HG03095 (cell line): Measurements from ENCODE around the gene PPM1L.
"Not testable (repeated sequence)": the region's sequence is repeated elsewhere in the genome, so short reads cannot be mapped to it uniquely, and the experiment has no call there.

Source experiments
- ATAC-seq: cut with Tn5 transposase; IDR thresholded peaks from one replicate; pipeline ENCODE4 v1.9.1; 2021; ENCODE audit warnings: moderate library complexity; ENCODE audit not compliant: unreplicated experiment

Gene PPM1L

GRCh38 chr3:160977773-160978172 lies 221.7 kb downstream of the PPM1L start:
- ATAC-seq, result no peak

GRCh38 chr3:160980740-160981139 lies 224.7 kb downstream of the PPM1L start:
- peak; percentile 48 for ATAC-seq

GRCh38 chr3:160981217-160981938 lies 225.3 kb downstream of the PPM1L start:
- ATAC-seq, result peak; percentile 68

GRCh38 chr3:160982491-160982890 lies 226.5 kb downstream of the PPM1L start:
- no peak for ATAC-seq

- ATAC-seq, result not testable (repeated sequence)
These were observed 227.9 kb downstream of the PPM1L start for GRCh38 chr3:160983900-160984299.

GRCh38 chr3:160986069-160986468 lies 230.0 kb downstream of the PPM1L start:
- ATAC-seq, result no peak

- ATAC-seq, result no peak
These were observed 232.2 kb downstream of the PPM1L start for GRCh38 chr3:160987982-160988964.

GRCh38 chr3:160990446-160990845 lies 234.4 kb downstream of the PPM1L start:
- ATAC-seq, result no peak

- ATAC-seq, result no peak
These were observed 236.7 kb downstream of the PPM1L start for GRCh38 chr3:160992712-160993111.

GRCh38 chr3:160996811-160997210 lies 240.8 kb downstream of the PPM1L start:
- no peak for ATAC-seq

GRCh38 chr3:160998581-160998980 lies 242.6 kb downstream of the PPM1L start:
- ATAC-seq, result no peak

- ATAC-seq, result no peak
These were observed 243.2 kb downstream of the PPM1L start for GRCh38 chr3:160999274-160999673.

- no peak for ATAC-seq
These were observed 252.1 kb downstream of the PPM1L start for GRCh38 chr3:161008086-161008485.

GRCh38 chr3:161010151-161010550 lies 254.1 kb downstream of the PPM1L start:
- ATAC-seq, result not testable (repeated sequence)

GRCh38 chr3:161014843-161015749 lies 259.1 kb downstream of the PPM1L start:
- no peak for ATAC-seq

GRCh38 chr3:161016417-161017313 lies 260.6 kb downstream of the PPM1L start:
- no peak for ATAC-seq

- ATAC-seq, result no peak
These were observed 261.9 kb downstream of the PPM1L start for GRCh38 chr3:161017971-161018370.

- ATAC-seq, result no peak
These were observed 264.2 kb downstream of the PPM1L start for GRCh38 chr3:161020256-161020655.

- ATAC-seq, result no peak
These were observed 269.9 kb downstream of the PPM1L start for GRCh38 chr3:161025911-161026310.
